ENCODE data around the gene TBXAS1. TPM values are rescaled to one million over a fixed set of nuclear protein-coding genes. Genes with fewer than 3 reads are reported as not detected.

TBXAS1 gene
- total RNA-seq (10 to 100 TPM in 2 of 5 donors, 1 to 10 TPM in 3; 5.2 to 14.2 (median 7.3) TPM), total RNA-seq (2.3 to 23.7 (median 4.4) reads per million in 29 experiments)
- 8.6 TPM for total RNA-seq (2013)

DNA sequence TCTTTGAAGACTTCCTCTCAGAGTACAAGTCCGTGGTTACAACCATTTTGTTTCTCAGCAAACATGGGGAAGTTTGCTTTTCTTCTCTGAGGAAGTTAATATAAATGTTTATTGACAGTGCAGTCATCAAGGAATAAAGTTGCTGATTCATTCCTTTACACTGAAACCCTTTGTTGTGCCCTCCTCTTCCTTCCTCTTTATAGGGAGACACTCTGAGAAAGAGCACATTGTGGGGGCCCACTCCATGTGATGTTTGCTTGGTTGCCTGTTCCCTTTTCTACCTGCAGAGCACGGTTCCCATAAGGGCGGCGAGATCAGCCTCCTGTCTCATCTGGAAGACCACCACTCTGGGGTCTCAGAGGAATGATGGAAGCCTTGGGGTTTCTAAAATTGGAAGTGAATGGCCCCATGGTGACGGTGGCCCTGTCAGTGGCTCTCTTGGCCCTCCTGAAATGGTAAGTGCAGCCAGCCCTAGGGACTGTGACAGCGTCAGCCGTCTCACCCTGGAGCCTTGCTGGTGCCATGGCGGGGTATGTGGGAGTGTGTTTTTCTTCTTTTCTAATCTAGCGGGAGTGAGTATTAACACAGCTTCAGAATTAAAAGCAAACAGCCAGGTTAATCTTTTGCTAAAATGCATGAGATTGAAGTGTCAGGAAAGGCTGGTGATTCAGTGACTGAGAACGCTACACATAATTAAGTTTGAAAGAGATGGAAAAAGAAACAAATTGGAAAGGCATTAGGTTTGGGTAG, at the start of gene TBXAS1:
TBXAS1 (plus strand) TSS at position 240 of the 750 bp plus-strand sequence; CDS start at position 367, 127 bp downstream.
- Mint-ChIP-seq H3K27ac (peak within 1 kb of the TSS; percentile 91 to 92), H3K27me3 (no peaks in the 10 kb centered on the region), H3K4me3 (peak within 1 kb of the TSS; percentile 73 to 76 (median 73)), H3K36me3 (peaks cover 13% of the 10 kb centered on the region), H3K4me1 (peaks cover 30 to 32% (median 32%) of the 10 kb centered on the region in 3 donors), H3K9me3 (peaks cover 3 to 16% (median 7%) of the 10 kb centered on the region in 3 donors)
- Histone ChIP-seq H3K27me3 (replicated peaks in 1 of 2; ENCODE audit: control insufficient read depth in 2 of 2, extremely low read depth in 1 of 2, insufficient read depth in 2 of 2, low read length in 1 of 2) (no peaks in the 10 kb centered on the region), H3K4me1 (ENCODE audit: control insufficient read depth in 1 of 2, extremely low read depth in 1 of 2, insufficient read depth in 2 of 2, low read length in 2 of 2) (peaks cover 16 to 20% of the 10 kb centered on the region in 2 experiments), H3K4me3 (ENCODE audit: control insufficient read depth in 1 of 2, extremely low read depth in 1 of 2, low read length in 1 of 2) (peak within 1 kb of the TSS; percentile 11 to 62), H3K27ac (ENCODE audit: low read length) (peak within 1 kb of the TSS; percentile 48), H3K36me3 (ENCODE audit: control insufficient read depth in 2 of 2, extremely low read depth in 1 of 2, insufficient read depth in 1 of 2, low read length in 1 of 2) (no peaks in the 10 kb centered on the region), H3K9me3 (no peaks in the 10 kb centered on the region)
- CTCF ChIA-PET, result interaction anchor here in 1 of 2 donors (0.9 kb wide), 1 partner anchor 183 kb away, joined by 3 read pairs; no protein-coding TSS in a partner anchor
- DNase-seq, result peak in 6 of 35 experiments; percentile 1 to 38 (median 16)
- ATAC-seq (replicated peaks in 1 of 4), result peak; percentile 40 to 61 (median 56)
- POLR2A ChIA-PET, result interaction anchor here in 1 of 2 donors (0.6 kb wide), 1 partner anchor 103 kb away, joined by 3 read pairs; no protein-coding TSS in a partner anchor
- WGBS (ENCODE audit: insufficient coverage), result 20% methylated on average over 1 of the region's 10 CpGs

DNA sequence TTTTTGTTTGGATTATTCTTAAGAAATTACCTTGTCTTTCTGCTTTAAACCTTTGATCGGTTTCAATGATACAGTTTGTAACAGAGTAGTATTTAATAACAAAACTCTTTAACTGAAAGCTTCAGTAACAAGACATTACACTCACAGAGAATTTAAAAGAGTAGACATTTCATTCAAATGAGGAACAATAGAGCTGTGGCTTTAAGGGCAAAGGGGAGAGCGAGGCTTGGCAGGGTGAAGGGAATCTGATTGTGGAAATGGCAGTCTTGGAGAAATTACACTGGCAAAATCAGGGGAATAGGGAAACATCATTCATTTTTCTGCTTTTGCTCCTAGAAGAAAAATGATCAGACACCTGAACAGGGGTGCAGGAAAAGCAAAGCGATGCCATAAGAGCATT, 46.1 kb upstream of the TBXAS1 start:
- CTCF ChIA-PET, result interaction anchor here (0.5 to 0.7 kb wide), 3 partner anchors 12 to 578 kb away, joined by 3 to 4 read pairs (median 4); no protein-coding TSS in a partner anchor
- Histone ChIP-seq H3K4me1 (ENCODE audit: control insufficient read depth in 1 of 2, extremely low read depth in 1 of 2, insufficient read depth in 2 of 2, low read length in 2 of 2) (peaks cover 0 to 9% of the 10 kb centered on the region in 2 experiments), H3K4me3 (ENCODE audit: control insufficient read depth in 1 of 2, extremely low read depth in 1 of 2, low read length in 1 of 2) (no peak overlapping the region), H3K27me3 (replicated peaks in 1 of 2; ENCODE audit: control insufficient read depth in 2 of 2, extremely low read depth in 1 of 2, insufficient read depth in 2 of 2, low read length in 1 of 2) (peaks cover 0 to 12% of the 10 kb centered on the region in 2 experiments), H3K27ac (ENCODE audit: low read length) (no peak overlapping the region), H3K36me3 (ENCODE audit: control insufficient read depth in 2 of 2, extremely low read depth in 1 of 2, insufficient read depth in 1 of 2, low read length in 1 of 2) (no peaks in the 10 kb centered on the region), H3K9me3 (no peaks in the 10 kb centered on the region)
- peaks cover 10 to 19% (median 14%) of the 10 kb centered on the region in 3 donors for H3K4me1 Mint-ChIP-seq
- POLR2A ChIA-PET, result interaction anchor here in 1 of 2 donors (0.7 kb wide), 1 partner anchor 10 kb away, joined by 3 read pairs; no protein-coding TSS in a partner anchor
- H3K4me3 Mint-ChIP-seq, result no peak overlapping the region
- no peaks in the 10 kb centered on the region for H3K36me3 Mint-ChIP-seq
- ATAC-seq (replicated peaks in 1 of 4) (no peak), DNase-seq (no peak)
- H3K27me3 Mint-ChIP-seq, result peaks cover 8 to 19% of the 10 kb centered on the region in 2 donors
- no peak overlapping the region for H3K27ac Mint-ChIP-seq
- H3K9me3 Mint-ChIP-seq, result no peaks in the 10 kb centered on the region
- 100% methylated on average over 2 of the region's 3 CpGs for WGBS (ENCODE audit: insufficient coverage)

DNA sequence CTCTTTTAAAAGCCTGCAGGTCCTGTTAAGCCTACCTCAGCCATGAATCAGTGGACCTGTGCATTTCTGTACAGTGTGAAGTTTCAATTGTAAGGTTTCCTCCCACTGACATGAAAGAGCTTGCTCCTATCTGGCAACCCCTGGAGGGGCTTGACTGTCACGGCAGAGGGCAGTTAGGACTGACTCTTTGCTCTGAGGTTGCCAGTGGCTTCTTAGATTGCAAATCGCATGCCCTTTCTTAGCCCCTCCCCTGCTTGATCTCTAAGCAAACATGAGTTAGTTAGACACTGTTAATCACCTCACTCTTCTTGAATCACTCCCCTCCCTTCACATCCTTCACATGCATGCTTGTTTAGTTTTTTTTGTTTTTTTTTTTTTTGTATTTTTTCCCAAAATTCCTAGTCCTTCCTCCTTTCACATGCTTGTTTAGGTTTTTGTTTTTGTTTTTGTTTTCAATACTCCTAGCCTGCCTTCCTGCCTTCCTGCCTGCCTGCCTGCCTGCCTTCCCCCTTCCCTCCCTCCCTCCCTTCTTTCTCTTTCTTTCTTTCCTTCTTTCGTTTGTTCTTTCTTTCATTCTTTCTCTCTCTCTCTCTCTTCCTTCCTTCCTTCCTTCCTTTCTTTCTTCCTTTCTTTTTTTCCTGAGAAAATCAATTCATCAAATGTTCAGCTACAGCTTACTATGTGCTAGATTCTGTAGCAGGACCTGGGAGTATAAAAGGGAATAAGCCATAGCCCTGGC, 45.2 kb upstream of the TBXAS1 start:
- Mint-ChIP-seq H3K36me3 (no peaks in the 10 kb centered on the region), H3K4me3 (no peak overlapping the region), H3K27ac (no peak overlapping the region), H3K9me3 (no peaks in the 10 kb centered on the region), H3K27me3 (peaks cover 8 to 19% of the 10 kb centered on the region in 2 donors), H3K4me1 (peaks cover 8 to 13% (median 11%) of the 10 kb centered on the region in 3 donors)
- ChIA-PET POLR2A (interaction anchor here (0.5 to 0.7 kb wide), 5 partner anchors 9 to 1019 kb away, joined by 3 to 6 read pairs (median 5); no protein-coding TSS in a partner anchor), CTCF (interaction anchor here in 1 of 2 donors (0.6 to 0.7 kb wide), 2 partner anchors 13 to 41 kb away, joined by 3 to 4 read pairs; no protein-coding TSS in a partner anchor)
- peaks cover 0 to 3% of the 10 kb centered on the region in 2 experiments for H3K4me1 ChIP-seq (ENCODE audit: control insufficient read depth in 1 of 2, extremely low read depth in 1 of 2, insufficient read depth in 2 of 2, low read length in 2 of 2)
- no peaks in the 10 kb centered on the region for H3K9me3 ChIP-seq
- 54% methylated on average over 2 of the region's 3 CpGs for WGBS (ENCODE audit: insufficient coverage)
- H3K27me3 ChIP-seq (replicated peaks in 1 of 2; ENCODE audit: control insufficient read depth in 2 of 2, extremely low read depth in 1 of 2, insufficient read depth in 2 of 2, low read length in 1 of 2), result peaks cover 0 to 12% of the 10 kb centered on the region in 2 experiments
- H3K36me3 ChIP-seq (ENCODE audit: control insufficient read depth in 2 of 2, extremely low read depth in 1 of 2, insufficient read depth in 1 of 2, low read length in 1 of 2), result no peaks in the 10 kb centered on the region
- H3K4me3 ChIP-seq (ENCODE audit: control insufficient read depth in 1 of 2, extremely low read depth in 1 of 2, low read length in 1 of 2), result no peak overlapping the region
- no peak overlapping the region for H3K27ac ChIP-seq (ENCODE audit: low read length)
- DNase-seq (no peak), ATAC-seq (replicated peaks in 1 of 4) (no peak)

- H3K4me3 ChIP-seq (ENCODE audit: control insufficient read depth in 1 of 2, extremely low read depth in 1 of 2, low read length in 1 of 2), result no peak overlapping the region
- H3K36me3 Mint-ChIP-seq, result no peaks in the 10 kb centered on the region
- H3K9me3 ChIP-seq, result no peaks in the 10 kb centered on the region
- CTCF ChIA-PET, result no interaction called here
- H3K27ac Mint-ChIP-seq, result no peak overlapping the region
- no peak for ATAC-seq (replicated peaks in 1 of 4)
- H3K27me3 ChIP-seq (replicated peaks in 1 of 2; ENCODE audit: control insufficient read depth in 2 of 2, extremely low read depth in 1 of 2, insufficient read depth in 2 of 2, low read length in 1 of 2), result peaks cover 0 to 10% of the 10 kb centered on the region in 2 experiments
- H3K9me3 Mint-ChIP-seq, result no peaks in the 10 kb centered on the region
- no peak overlapping the region for H3K27ac ChIP-seq (ENCODE audit: low read length)
- 75% methylated on average over 2 of the region's 3 CpGs for WGBS (ENCODE audit: insufficient coverage)
- no peak for DNase-seq
- no peaks in the 10 kb centered on the region for H3K36me3 ChIP-seq (ENCODE audit: control insufficient read depth in 2 of 2, extremely low read depth in 1 of 2, insufficient read depth in 1 of 2, low read length in 1 of 2)
- POLR2A ChIA-PET, result interaction anchor here (0.5 to 0.6 kb wide), 3 partner anchors 104 to 1018 kb away, joined by 5 to 6 read pairs (median 5); no protein-coding TSS in a partner anchor
- no peaks in the 10 kb centered on the region for H3K4me1 ChIP-seq (ENCODE audit: control insufficient read depth in 1 of 2, extremely low read depth in 1 of 2, insufficient read depth in 2 of 2, low read length in 2 of 2)
- peaks cover 8 to 16% of the 10 kb centered on the region in 2 donors for H3K27me3 Mint-ChIP-seq
- H3K4me3 Mint-ChIP-seq, result no peak overlapping the region
- H3K4me1 Mint-ChIP-seq, result peaks cover 0 to 5% (median 3%) of the 10 kb centered on the region in 3 donors
Observed at GRCh38 chr7:139784648-139785047, 44.4 kb upstream of the TBXAS1 start.

DNA sequence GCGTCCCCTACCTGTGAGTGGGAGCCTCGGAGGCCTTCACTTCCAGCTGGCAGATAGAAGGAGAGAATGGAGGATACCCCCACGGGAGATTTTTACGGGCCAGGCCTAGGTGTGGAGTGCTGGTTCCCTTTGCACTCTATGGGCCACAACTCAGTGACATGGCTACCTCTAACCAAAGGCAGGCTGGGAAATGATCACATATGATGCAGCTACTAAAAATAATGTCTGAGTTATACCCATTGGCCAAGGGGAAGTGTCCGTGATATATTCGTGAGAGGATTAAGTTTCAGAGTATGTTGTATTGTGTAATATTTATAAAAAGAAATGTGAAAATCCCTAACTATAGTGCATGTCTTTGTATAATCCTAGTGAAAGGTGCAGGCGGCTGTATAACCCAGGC, 37.7 kb upstream of the TBXAS1 start:
- ChIA-PET CTCF (interaction anchor here in 1 of 2 donors (0.6 kb wide), 1 partner anchor 18 kb away, joined by 3 read pairs; no protein-coding TSS in a partner anchor), POLR2A (no interaction called here)
- H3K9me3 Mint-ChIP-seq, result peaks cover 3 to 4% (median 4%) of the 10 kb centered on the region in 3 donors
- peaks cover 0 to 2% of the 10 kb centered on the region in 2 experiments for H3K27me3 ChIP-seq (replicated peaks in 1 of 2; ENCODE audit: control insufficient read depth in 2 of 2, extremely low read depth in 1 of 2, insufficient read depth in 2 of 2, low read length in 1 of 2)
- no peak overlapping the region for H3K27ac Mint-ChIP-seq
- no peaks in the 10 kb centered on the region for H3K9me3 ChIP-seq
- H3K4me1 ChIP-seq (ENCODE audit: control insufficient read depth in 1 of 2, extremely low read depth in 1 of 2, insufficient read depth in 2 of 2, low read length in 2 of 2), result no peaks in the 10 kb centered on the region
- no peaks in the 10 kb centered on the region for H3K4me1 Mint-ChIP-seq
- H3K4me3 Mint-ChIP-seq, result no peak overlapping the region
- H3K4me3 ChIP-seq (ENCODE audit: control insufficient read depth in 1 of 2, extremely low read depth in 1 of 2, low read length in 1 of 2), result no peak overlapping the region
- H3K27me3 Mint-ChIP-seq, result peaks cover 3 to 8% of the 10 kb centered on the region in 2 donors
- H3K27ac ChIP-seq (ENCODE audit: low read length), result no peak overlapping the region
- ATAC-seq (replicated peaks in 1 of 4) (no peak), DNase-seq (no peak)
- WGBS (ENCODE audit: insufficient coverage), result 96% methylated on average over 4 of the region's 7 CpGs
- H3K36me3 ChIP-seq (ENCODE audit: control insufficient read depth in 2 of 2, extremely low read depth in 1 of 2, insufficient read depth in 1 of 2, low read length in 1 of 2), result no peaks in the 10 kb centered on the region
- no peaks in the 10 kb centered on the region for H3K36me3 Mint-ChIP-seq

DNA sequence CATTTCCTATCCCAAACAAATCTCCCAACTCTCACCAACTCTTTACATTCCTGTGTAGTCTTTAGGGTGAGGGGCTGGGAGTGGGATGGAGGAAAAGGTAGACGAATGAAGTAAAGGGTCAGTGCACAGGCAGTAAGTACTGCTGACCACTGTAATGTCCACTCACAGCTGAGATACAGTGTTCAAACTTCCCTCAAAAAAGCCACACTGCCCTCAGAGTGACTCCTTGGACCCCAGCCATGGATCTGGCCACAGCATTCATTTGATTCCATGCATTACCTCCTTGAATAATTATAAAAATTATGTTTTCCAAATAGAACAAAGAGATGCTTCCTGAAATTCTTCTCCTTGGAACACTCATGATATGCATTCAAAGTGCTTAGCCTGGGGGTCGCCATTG, 31.5 kb upstream of the TBXAS1 start:
- Histone ChIP-seq H3K27me3 (replicated peaks in 1 of 2; ENCODE audit: control insufficient read depth in 2 of 2, extremely low read depth in 1 of 2, insufficient read depth in 2 of 2, low read length in 1 of 2) (no peaks in the 10 kb centered on the region), H3K9me3 (no peaks in the 10 kb centered on the region), H3K27ac (ENCODE audit: low read length) (no peak overlapping the region), H3K4me1 (ENCODE audit: control insufficient read depth in 1 of 2, extremely low read depth in 1 of 2, insufficient read depth in 2 of 2, low read length in 2 of 2) (no peaks in the 10 kb centered on the region), H3K4me3 (ENCODE audit: control insufficient read depth in 1 of 2, extremely low read depth in 1 of 2, low read length in 1 of 2) (no peak overlapping the region), H3K36me3 (ENCODE audit: control insufficient read depth in 2 of 2, extremely low read depth in 1 of 2, insufficient read depth in 1 of 2, low read length in 1 of 2) (no peaks in the 10 kb centered on the region)
- Mint-ChIP-seq H3K27ac (no peak overlapping the region), H3K36me3 (no peaks in the 10 kb centered on the region), H3K9me3 (peaks cover 3 to 7% (median 7%) of the 10 kb centered on the region in 3 donors), H3K27me3 (peaks cover 0 to 2% of the 10 kb centered on the region in 2 donors), H3K4me1 (peaks cover 6 to 9% (median 7%) of the 10 kb centered on the region in 3 donors), H3K4me3 (no peak overlapping the region)
- ChIA-PET CTCF (no interaction called here), POLR2A (no interaction called here)
- no CpG with 5 or more reads among the region's 2 CpGs for WGBS (ENCODE audit: insufficient coverage)
- DNase-seq (no peak), ATAC-seq (replicated peaks in 1 of 4) (no peak)

Measured in T-cell (primary cell).